Osteoblast (primary cell): ENCODE measurements around the gene SOX5. TPM values are rescaled to one million over a fixed set of nuclear protein-coding genes. Genes with fewer than 3 reads are reported as not detected.

Source experiments
- DNase-seq: peaks from one replicate; pipeline ENCODE4 v3.0.0; 2011; ENCODE audit warnings: low spot score, mixed read lengths; ENCODE audit not compliant: insufficient read length; ENCODE audit errors: missing footprints
- H2AFZ ChIP-seq: 2 replicates; pipeline ENCODE4 v1.6.0; 2011; ENCODE audit warnings: mild to moderate bottlenecking, low read length
- H3K27ac ChIP-seq: 2 replicates; pipeline ENCODE4 v1.5.1; 2011; ENCODE audit warnings: mild to moderate bottlenecking, low read depth, low read length, moderate library complexity
- H3K27me3 ChIP-seq: 2 replicates; pipeline ENCODE4 v1.6.0; 2012; ENCODE audit warnings: mild to moderate bottlenecking, control low read depth, inconsistent platforms, low read length, moderate library complexity; ENCODE audit not compliant: insufficient read depth
- H3K36me3 ChIP-seq: 2 replicates; pipeline ENCODE4 v1.5.1; 2011; ENCODE audit warnings: mild to moderate bottlenecking, low read length, control low read depth, moderate library complexity; ENCODE audit not compliant: insufficient read depth
- H3K4me1 ChIP-seq: 2 replicates; pipeline ENCODE4 v1.5.1; 2011; ENCODE audit warnings: mild to moderate bottlenecking, low read length, control low read depth, moderate library complexity; ENCODE audit not compliant: insufficient read depth
- H3K4me2 ChIP-seq: 2 replicates; pipeline ENCODE4 v1.6.0; 2011; ENCODE audit warnings: mild to moderate bottlenecking, low read length; ENCODE audit not compliant: insufficient read depth
- H3K4me3 ChIP-seq: fragments of 200-600 bp; sonication (generic); 3 replicates; pipeline ENCODE4 v1.5.1; 2012; ENCODE audit warnings: mild to moderate bottlenecking, low read length, inconsistent platforms; ENCODE audit not compliant: insufficient read depth
- H3K79me2 ChIP-seq: 2 replicates; pipeline ENCODE4 v1.6.0; 2012; ENCODE audit warnings: mild to moderate bottlenecking, low read length, control low read depth, inconsistent platforms; ENCODE audit not compliant: insufficient read depth
- H3K9me3 ChIP-seq: 2 replicates; pipeline ENCODE4 v1.5.1; 2011; ENCODE audit warnings: low read depth, low read length, control low read depth
- H4K20me1 ChIP-seq: 2 replicates; pipeline ENCODE4 v1.6.0; 2012; ENCODE audit warnings: mild to moderate bottlenecking, low read length, control low read depth; ENCODE audit not compliant: insufficient read depth
- CTCF ChIP-seq: IDR thresholded peaks from 2 replicates; pipeline ENCODE4 v1.5.1; 2011; ENCODE audit warnings: mild to moderate bottlenecking, low read depth, low read length, moderate library complexity; ENCODE audit errors: extremely low read depth
- total RNA-seq: library from RNA; depleted of rRNA; stranded (reverse); fragments of >200 nt; gene quantifications from 2 replicates; pipeline ENCODE4 v1.2.3, GENCODE V29; 2012

Gene SOX5
- total RNA-seq, 1 donor, result 5.1 TPM

- Histone ChIP-seq H3K4me1 (no peaks in the 10 kb centered on the region), H3K27ac (no peak overlapping the region), H3K4me2 (no peak overlapping the region), H3K4me3 (no peak overlapping the region), H4K20me1 (no peaks in the 10 kb centered on the region), H3K79me2 (no peaks in the 10 kb centered on the region), H3K27me3 (no peaks in the 10 kb centered on the region), H2AFZ (no peak overlapping the region), H3K9me3 (no peaks in the 10 kb centered on the region), H3K36me3 (no peaks in the 10 kb centered on the region)
- TF ChIP-seq CTCF, result no peak
- DNase-seq, result no peak
These were observed 145.9 kb downstream of the SOX5 start for GRCh38 chr12:23803540-23803939.

- no peaks in the 10 kb centered on the region for H3K79me2 ChIP-seq
- H2AFZ ChIP-seq, result no peak overlapping the region
- no peaks in the 10 kb centered on the region for H3K27me3 ChIP-seq
- no peaks in the 10 kb centered on the region for H3K36me3 ChIP-seq
- DNase-seq, result no peak
- H3K4me2 ChIP-seq, result no peak overlapping the region
- no peaks in the 10 kb centered on the region for H4K20me1 ChIP-seq
- no peak overlapping the region for H3K4me3 ChIP-seq
- H3K9me3 ChIP-seq, result no peaks in the 10 kb centered on the region
- H3K27ac ChIP-seq, result no peak overlapping the region
- H3K4me1 ChIP-seq, result no peaks in the 10 kb centered on the region
- no peak for TF ChIP-seq CTCF
These were observed 154.0 kb downstream of the SOX5 start for GRCh38 chr12:23795494-23795893.

GRCh38 chr12:23781118-23781517 lies 168.4 kb downstream of the SOX5 start:
- Histone ChIP-seq H3K4me2 (no peak overlapping the region), H3K4me3 (no peak overlapping the region), H3K4me1 (no peaks in the 10 kb centered on the region), H3K79me2 (no peaks in the 10 kb centered on the region), H3K27ac (no peak overlapping the region), H3K9me3 (no peaks in the 10 kb centered on the region), H3K36me3 (no peaks in the 10 kb centered on the region), H4K20me1 (no peaks in the 10 kb centered on the region), H2AFZ (no peak overlapping the region), H3K27me3 (no peaks in the 10 kb centered on the region)
- no peak for TF ChIP-seq CTCF
- no peak for DNase-seq

GRCh38 chr12:23775208-23775607 lies 174.3 kb downstream of the SOX5 start:
- Histone ChIP-seq H3K27me3 (no peaks in the 10 kb centered on the region), H2AFZ (no peak overlapping the region), H3K79me2 (no peaks in the 10 kb centered on the region), H3K36me3 (no peaks in the 10 kb centered on the region), H3K9me3 (no peaks in the 10 kb centered on the region), H3K27ac (no peak overlapping the region), H3K4me2 (no peak overlapping the region), H3K4me1 (no peaks in the 10 kb centered on the region), H3K4me3 (no peak overlapping the region), H4K20me1 (no peaks in the 10 kb centered on the region)
- no peak for TF ChIP-seq CTCF
- DNase-seq, result no peak
